HepG2 (cell line): ENCODE results near the gene ODAD4. TPM values are rescaled to one million over a fixed set of nuclear protein-coding genes. Genes with fewer than 3 reads are reported as not detected.

ENCODE experiments used
- ATF3 ChIP-seq: sonication (generic); formaldehyde crosslinking; IDR thresholded peaks from 2 replicates; pipeline ENCODE4 v1.4.0; 2020; ENCODE audit warnings: missing genetic modification reagents
- ATRX ChIP-seq: sonication (generic); formaldehyde crosslinking; IDR thresholded peaks from 2 replicates; pipeline ENCODE4 v1.4.0; 2020; ENCODE audit warnings: missing genetic modification reagents, borderline replicate concordance
- CENPX ChIP-seq: sonication (generic); formaldehyde crosslinking; IDR thresholded peaks from 2 replicates; pipeline ENCODE4 v1.9.0; 2021; ENCODE audit warnings: mild to moderate bottlenecking, missing genetic modification reagents, moderate library complexity
- EZH2 ChIP-seq: conservative IDR thresholded peaks from 2 replicates; pipeline ENCODE4 v1.6.1; 2012; ENCODE audit warnings: mild to moderate bottlenecking, low read depth, low read length, moderate library complexity
- HMGXB4 ChIP-seq, 2 experiments: sonication (generic) in 1 of 2; formaldehyde crosslinking in 1 of 2; IDR thresholded peaks; 2 replicates each; pipeline versions ENCODE4 v1.4.0 to v1.6.1; 2018 to 2020; ENCODE audit warnings: missing genetic modification reagents in 2 of 2, borderline replicate concordance in 1 of 2, low read depth in 1 of 2, mild to moderate bottlenecking in 1 of 2, missing biosample characterization in 1 of 2
- KAT2B ChIP-seq: fragments of 150-350 bp; IDR thresholded peaks from 2 replicates; pipeline ENCODE4 v1.6.1; 2014; ENCODE audit warnings: low read depth, low read length, borderline replicate concordance
- KLF15 ChIP-seq: sonication (generic); formaldehyde crosslinking; IDR thresholded peaks from 2 replicates; pipeline ENCODE4 v1.8.1; 2023; ENCODE audit warnings: borderline replicate concordance, mild to moderate bottlenecking, inconsistent platforms, missing genetic modification reagents, mixed read lengths
- MBNL3 ChIP-seq: fragments of 250-450 bp; sonication (Bioruptor Pico); conservative IDR thresholded peaks from 2 replicates; pipeline ENCODE4 v1.8.0; 2022; ENCODE audit warnings: mild to moderate bottlenecking, inconsistent platforms
- MZF1 ChIP-seq: sonication (generic); formaldehyde crosslinking; IDR thresholded peaks from 2 replicates; pipeline ENCODE4 v1.8.1; 2023; ENCODE audit warnings: mild to moderate bottlenecking, missing genetic modification reagents, borderline replicate concordance
- NPAS2 ChIP-seq: sonication (generic); formaldehyde crosslinking; IDR thresholded peaks from 2 replicates; pipeline ENCODE4 v1.8.0; 2022; ENCODE audit warnings: mild to moderate bottlenecking, missing genetic modification reagents, borderline replicate concordance
- NR2C2 ChIP-seq: sonication (generic); formaldehyde crosslinking; IDR thresholded peaks from 2 replicates; pipeline ENCODE4 v1.4.0; 2020; ENCODE audit warnings: missing genetic modification reagents, mild to moderate bottlenecking, moderate library complexity, borderline replicate concordance
- SRY ChIP-seq: sonication (generic); formaldehyde crosslinking; IDR thresholded peaks from 2 replicates; pipeline ENCODE4 v1.8.0; 2022; ENCODE audit warnings: mild to moderate bottlenecking, missing genetic modification reagents
- TP53 ChIP-seq: sonication (generic); formaldehyde crosslinking; conservative IDR thresholded peaks from 2 replicates; pipeline ENCODE4 v1.4.0; 2020; ENCODE audit warnings: missing genetic modification reagents
- USF2 ChIP-seq, 2 experiments: sonication (generic) in 1 of 2; formaldehyde crosslinking in 1 of 2; IDR thresholded peaks; 2 replicates each; pipeline versions ENCODE4 v1.5.1 to v1.6.1; 2011 to 2020; ENCODE audit warnings: borderline replicate concordance in 1 of 2, low read depth in 1 of 2, low read length in 1 of 2, mild to moderate bottlenecking in 1 of 2, missing genetic modification reagents in 1 of 2, moderate library complexity in 1 of 2
- ZEB1 ChIP-seq: IDR thresholded peaks from 2 replicates; pipeline ENCODE4 v1.6.1; 2012; ENCODE audit warnings: mild to moderate bottlenecking, low read depth, inconsistent platforms; ENCODE audit not compliant: insufficient replicate concordance
- ZNF33A ChIP-seq: sonication (generic); formaldehyde crosslinking; IDR thresholded peaks from 2 replicates; pipeline ENCODE4 v1.5.1; 2020; ENCODE audit warnings: missing genetic modification reagents, mild to moderate bottlenecking, moderate library complexity, borderline replicate concordance
- ZNF468 ChIP-seq: sonication (generic); formaldehyde crosslinking; IDR thresholded peaks from 2 replicates; pipeline ENCODE4 v1.8.0; 2022; ENCODE audit warnings: mild to moderate bottlenecking, moderate library complexity, missing genetic modification reagents
- ZNF615 ChIP-seq: sonication (generic); formaldehyde crosslinking; IDR thresholded peaks from 2 replicates; pipeline ENCODE4 v1.5.0; 2020; ENCODE audit warnings: mild to moderate bottlenecking, missing genetic modification reagents, borderline replicate concordance
- polyA plus RNA-seq, 8 experiments: library from polyadenylated mRNA; depleted of rRNA in 3 of 8; stranded (reverse) in 7 of 8; unstranded in 1 of 8; fragments of >200 nt; fragmentation: Illumina TruSeq in 4 of 8; extraction: Trizol in 4 of 8; gene quantifications; 2 replicates each; pipeline versions ENCODE4 v1.2.1 to v1.2.3, GENCODE V29; 2011 to 2016; ENCODE audit warnings: low read depth in 4 of 8, missing spikeins in 1 of 8, mixed read lengths in 1 of 8; ENCODE audit not compliant: insufficient read depth in 1 of 8
- total RNA-seq, 5 experiments: library from RNA; depleted of rRNA; stranded (reverse); fragments of >200 nt; fragmentation: Illumina TruSeq; extraction: Trizol; gene quantifications; 2 replicates each; pipeline ENCODE4 v1.2.3, GENCODE V29; 2016; ENCODE audit warnings: low read depth in 1 of 5
- TF ChIP-seq, protein P1 (sequence below): sonication (generic); formaldehyde crosslinking; IDR thresholded peaks from 2 replicates; pipeline ENCODE4 v1.4.0; 2020; ENCODE audit warnings: missing genetic modification reagents
- TF ChIP-seq, protein P2 (sequence below): sonication (generic); formaldehyde crosslinking; IDR thresholded peaks from 2 replicates; pipeline ENCODE4 v1.4.0; 2020; ENCODE audit warnings: missing genetic modification reagents; ENCODE audit errors: not compliant biosample characterization

The ODAD4 gene
- total and polyA plus RNA-seq, 2 of the 13 experiments (the other 11 are each of a cell fraction or from before 2014, with no cell fraction given) = 0.48 to 0.53 TPM

DNA sequence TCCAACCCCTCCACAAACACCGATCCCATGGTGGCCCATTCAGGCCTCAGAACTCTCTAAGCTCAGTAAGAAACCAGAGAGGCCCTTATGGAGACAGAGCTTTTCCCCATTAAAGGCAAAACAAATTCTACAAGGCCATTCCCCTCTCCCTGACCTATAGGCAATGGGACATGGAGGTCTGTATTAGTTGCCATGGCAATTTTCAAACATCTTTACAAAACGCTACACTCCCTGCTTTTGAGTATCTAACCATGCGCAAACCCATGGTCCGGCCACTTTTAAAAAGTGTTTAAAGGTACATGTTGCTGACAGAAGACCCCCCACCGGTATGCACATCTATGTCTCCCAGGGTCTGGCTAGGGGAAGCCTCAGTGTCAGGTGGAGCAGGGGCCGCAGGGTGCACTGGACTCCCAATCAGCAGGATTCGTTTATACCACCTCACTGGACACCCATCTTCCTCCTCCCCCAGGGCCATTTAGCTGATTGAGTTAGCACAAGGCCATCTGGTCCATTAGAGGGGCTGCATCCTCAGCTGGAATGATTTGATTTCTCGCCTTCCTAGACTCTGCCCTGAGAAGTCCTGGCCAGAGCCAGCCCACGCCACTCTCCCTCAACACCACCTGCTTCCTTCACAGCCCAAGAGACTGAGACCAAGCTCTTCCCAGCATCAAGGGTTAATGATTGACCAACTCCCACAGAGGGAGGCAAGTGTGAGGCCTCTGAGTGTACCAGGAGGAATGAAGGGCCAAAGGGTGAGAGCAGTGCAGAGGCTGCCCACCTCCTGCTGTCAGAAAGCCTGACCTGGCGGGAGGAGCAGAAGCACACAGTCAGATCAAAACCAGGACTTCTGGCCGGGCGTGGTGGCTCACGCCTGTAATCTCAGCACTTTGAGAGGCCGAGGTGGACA, 22.5 kb upstream of the ODAD4 start (continued):
- TF ChIP-seq ATRX (CRISPR knock-in tag) (no peak), ATF3 (CRISPR knock-in tag) (peak; percentile 40; the same call in 1 of the 2 replicates), KLF15 (CRISPR knock-in tag) (no peak), USF2 (IDR thresholded peaks at IDR 0.05; ENCODE audit: low read depth, low read length) (no peak), USF2 (CRISPR knock-in tag; IDR thresholded peaks at IDR 0.05; ENCODE audit: borderline replicate concordance) (no peak), ZNF33A (CRISPR knock-in tag) (no peak), ZEB1 (no peak), MZF1 (no peak), CENPX (no peak), KAT2B (no peak), TP53 (CRISPR knock-in tag) (no peak), MBNL3 (CRISPR knock-in tag) (no peak), NR2C2 (CRISPR knock-in tag) (peak; percentile 54; the same call in 1 of the 2 replicates), EZH2 (no peak), ZNF615 (CRISPR knock-in tag) (no peak), HMGXB4 (CRISPR knock-in tag; IDR thresholded peaks at IDR 0.05; ENCODE audit: borderline replicate concordance in 1 of 2, low read depth in 1 of 2) (no peak; a peak in 2 of 4 replicates), ZNF468 (no peak), SRY (no peak), NPAS2 (no peak)
- TF ChIP-seq, protein P1, sequence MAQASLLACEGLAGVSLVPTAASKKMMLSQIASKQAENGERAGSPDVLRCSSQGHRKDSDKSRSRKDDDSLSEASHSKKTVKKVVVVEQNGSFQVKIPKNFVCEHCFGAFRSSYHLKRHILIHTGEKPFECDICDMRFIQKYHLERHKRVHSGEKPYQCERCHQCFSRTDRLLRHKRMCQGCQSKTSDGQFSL = no peak
- TF ChIP-seq, protein P2, sequence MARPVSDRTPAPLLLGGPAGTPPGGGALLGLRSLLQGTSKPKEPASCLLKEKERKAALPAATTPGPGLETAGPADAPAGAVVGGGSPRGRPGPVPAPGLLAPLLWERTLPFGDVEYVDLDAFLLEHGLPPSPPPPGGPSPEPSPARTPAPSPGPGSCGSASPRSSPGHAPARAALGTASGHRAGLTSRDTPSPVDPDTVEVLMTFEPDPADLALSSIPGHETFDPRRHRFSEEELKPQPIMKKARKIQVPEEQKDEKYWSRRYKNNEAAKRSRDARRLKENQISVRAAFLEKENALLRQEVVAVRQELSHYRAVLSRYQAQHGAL (CRISPR knock-in tag) = no peak
